Measurements from ENCODE around the gene TSACC. TPM values are rescaled to one million over a fixed set of nuclear protein-coding genes. Genes with fewer than 3 reads are reported as not detected.

Gene TSACC
- total RNA-seq, 1 donor from 2014 or later = not detected

- intact Hi-C loops (cut with micrococcal nuclease) = no loop called here
These were observed 54.1 kb downstream of the TSACC start for GRCh38 chr1:156392452-156392853.

- intact Hi-C loops (cut with micrococcal nuclease) = no loop called here
These were observed 54.8 kb downstream of the TSACC start for GRCh38 chr1:156393095-156393494.

GRCh38 chr1:156394082-156394481, 55.8 kb downstream of the TSACC start:
- intact Hi-C loops (cut with micrococcal nuclease) = no loop called here

- intact Hi-C loops (cut with micrococcal nuclease) = no loop called here
These were observed 56.6 kb downstream of the TSACC start for GRCh38 chr1:156394835-156395461.

Other genes starting within 250 kb of the TSACC start
- 32.7 and 33.3 TPM in 2 replicates for gene LMNA, start 223.8 kb upstream of the TSACC start, total RNA-seq
- 4.6 and 5.1 TPM in 2 replicates for gene SEMA4A, start 184.9 kb upstream of the TSACC start, total RNA-seq
- 41.9 and 46.5 TPM in 2 replicates for gene SLC25A44, start 144.4 kb upstream of the TSACC start, total RNA-seq
- gene PMF1, start 125.5 kb upstream of the TSACC start, total RNA-seq = 83.8 and 87.8 TPM in 2 replicates
- gene BGLAP, start 96.3 kb upstream of the TSACC start, total RNA-seq = 1.6 and 1.9 TPM in 2 replicates
- 5.7 and 8.3 TPM in 2 replicates for gene PAQR6, start 90.5 kb upstream of the TSACC start, total RNA-seq
- 70.6 and 71.5 TPM in 2 replicates for gene SMG5, start 55.7 kb upstream of the TSACC start, total RNA-seq
- 8.4 and 8.5 TPM in 2 replicates for gene TMEM79, start 54.2 kb upstream of the TSACC start, total RNA-seq
- gene GLMP, start 42.8 kb upstream of the TSACC start, total RNA-seq = 37.5 and 45.2 TPM in 2 replicates
- not detected in 2 replicates for gene VHLL, start 39.2 kb upstream of the TSACC start, total RNA-seq
- gene CCT3, start 234 bp upstream of the TSACC start, total RNA-seq = 288 and 298 TPM in 2 replicates
- not detected in 2 replicates for gene RHBG, start 30.7 kb downstream of the TSACC start, total RNA-seq
- 52.6 and 53.7 TPM in 2 replicates for gene MEF2D, start 162.2 kb downstream of the TSACC start, total RNA-seq
- gene IQGAP3, start 234.0 kb downstream of the TSACC start, total RNA-seq = 9.6 and 11.6 TPM in 2 replicates
- gene TTC24, start 241.2 kb downstream of the TSACC start, total RNA-seq = 2.8 and 3.1 TPM in 2 replicates